DMS114 treated with DMSO at 0.1 percent for 48 hours (cell line): Measurements from ENCODE around the gene FIBCD1.

ENCODE experiments used
- DNase-seq: peaks from one replicate; lab custom pipeline; 2025; ENCODE audit not compliant: unreplicated experiment; lab: John Stamatoyannopoulos, UW

Gene FIBCD1

GRCh38 chr9:130897105-130897751 lies 41.8 kb downstream of the FIBCD1 start:
- DNase-seq, result no peak

GRCh38 chr9:130896233-130897014 lies 42.6 kb downstream of the FIBCD1 start, which contains the start of gene QRFP:
TSS of gene QRFP (minus strand) at chr9:130896812. CDS start at chr9:130893838, 2,974 bp downstream.
- no peak for DNase-seq

GRCh38 chr9:130895481-130896232 lies 43.4 kb downstream of the FIBCD1 start:
- DNase-seq, result no peak

- no peak for DNase-seq
Measured at GRCh38 chr9:130895038-130895437, 44.0 kb downstream of the FIBCD1 start.

DNA sequence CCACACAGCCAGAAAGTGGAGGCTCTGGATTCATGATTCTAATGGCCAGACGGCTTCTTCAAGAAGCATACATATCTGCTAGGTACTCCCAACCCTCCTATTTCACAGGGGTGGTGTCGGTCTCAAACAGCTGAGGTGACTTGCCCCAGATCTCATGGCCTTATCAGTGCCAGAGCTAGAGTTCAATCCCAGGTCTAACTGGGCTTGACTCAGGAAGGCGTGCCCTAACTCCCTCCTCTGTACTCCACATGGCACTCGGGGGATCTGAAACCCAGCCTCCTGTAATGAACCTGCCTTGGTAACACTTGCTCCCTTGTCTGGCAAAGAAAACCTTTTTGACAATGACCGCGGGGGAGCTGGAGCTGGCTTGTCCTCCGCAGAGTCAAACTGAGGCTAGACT lies 44.5 kb downstream of the FIBCD1 start:
- DNase-seq, result no peak

GRCh38 chr9:130893341-130894101 lies 45.5 kb downstream of the FIBCD1 start:
- DNase-seq, result no peak

- no peak for DNase-seq
Measured at GRCh38 chr9:130892477-130893304, 46.4 kb downstream of the FIBCD1 start.

DNA sequence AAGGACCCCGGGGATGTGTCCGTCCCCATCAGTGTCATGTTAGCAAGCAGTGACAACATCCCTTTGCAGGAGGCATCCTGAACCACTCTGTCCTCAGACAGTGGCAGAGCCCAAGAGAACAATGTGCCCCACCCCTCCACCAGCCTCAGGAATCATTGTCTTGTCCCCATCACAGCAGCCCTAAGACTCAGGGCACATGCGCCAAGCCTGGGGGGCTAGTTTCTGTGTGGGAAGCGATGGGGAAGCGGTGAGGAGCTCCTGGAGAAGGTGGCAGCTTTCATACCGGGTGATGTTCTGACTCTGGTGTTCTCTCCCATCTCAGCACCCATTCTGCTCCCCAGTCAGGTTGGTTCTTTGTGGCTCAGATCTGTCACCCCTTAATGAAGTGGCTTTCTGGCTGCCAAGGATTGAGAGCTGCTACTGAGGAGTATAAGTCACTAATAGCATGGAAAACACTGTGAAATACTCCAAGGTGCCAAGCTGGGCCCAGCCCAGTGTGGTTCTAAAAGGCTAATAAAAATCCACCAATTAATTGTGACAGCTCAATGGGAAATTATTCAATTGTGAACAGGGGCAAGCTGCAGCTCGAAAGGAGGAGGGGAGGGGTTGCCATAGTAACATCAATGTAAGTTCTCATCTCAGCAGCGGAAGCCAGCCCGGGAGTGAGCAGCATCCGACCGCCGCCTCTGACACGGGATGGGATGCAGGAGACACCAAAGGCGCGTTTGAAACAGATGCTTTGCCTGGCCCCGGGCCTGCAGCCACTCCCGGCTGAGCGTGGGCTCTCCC lies 47.2 kb downstream of the FIBCD1 start:
- DNase-seq, result no peak

GRCh38 chr9:130890870-130891687 lies 48.0 kb downstream of the FIBCD1 start:
- DNase-seq, result no peak

GRCh38 chr9:130890124-130890523 lies 48.9 kb downstream of the FIBCD1 start:
- DNase-seq, result no peak

DNA sequence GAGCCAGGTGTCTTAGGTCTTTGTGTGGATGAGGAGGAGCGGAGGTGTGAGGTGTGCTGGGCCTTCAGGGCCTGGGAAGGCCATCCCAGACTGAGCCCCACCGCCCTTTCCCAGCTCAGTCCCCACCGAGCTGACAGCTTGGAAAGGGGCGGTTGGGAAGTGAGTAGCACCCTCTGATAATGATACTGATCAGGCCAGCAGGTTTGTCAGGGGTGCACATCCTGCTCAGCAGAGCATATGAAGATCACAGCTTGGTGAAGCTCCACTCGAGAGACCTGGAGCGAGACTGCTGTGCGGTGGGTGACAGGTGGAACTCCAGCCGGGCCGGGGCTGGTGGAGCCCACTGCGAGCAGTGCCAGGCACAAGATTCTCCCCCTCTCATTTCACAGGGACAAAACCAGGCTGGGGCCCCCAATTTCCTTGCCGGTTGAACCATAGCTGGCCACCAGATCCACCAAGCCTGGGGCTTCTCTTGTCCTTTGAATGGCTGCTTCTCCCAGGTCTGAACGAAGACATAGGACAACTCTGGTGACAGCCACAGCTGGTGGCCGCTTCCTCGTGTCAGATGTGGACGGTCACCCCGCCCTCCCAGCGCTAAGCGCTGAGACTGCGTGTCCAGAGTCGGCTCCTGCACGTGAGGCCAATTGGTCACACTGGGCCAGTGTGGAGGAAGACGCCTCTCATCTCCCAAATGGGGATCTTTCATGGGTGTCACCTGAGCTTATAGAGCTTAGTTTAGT lies 50.7 kb downstream of the FIBCD1 start:
- no peak for DNase-seq

GRCh38 chr9:130887494-130888144 lies 51.4 kb downstream of the FIBCD1 start:
- DNase-seq, result no peak

DNA sequence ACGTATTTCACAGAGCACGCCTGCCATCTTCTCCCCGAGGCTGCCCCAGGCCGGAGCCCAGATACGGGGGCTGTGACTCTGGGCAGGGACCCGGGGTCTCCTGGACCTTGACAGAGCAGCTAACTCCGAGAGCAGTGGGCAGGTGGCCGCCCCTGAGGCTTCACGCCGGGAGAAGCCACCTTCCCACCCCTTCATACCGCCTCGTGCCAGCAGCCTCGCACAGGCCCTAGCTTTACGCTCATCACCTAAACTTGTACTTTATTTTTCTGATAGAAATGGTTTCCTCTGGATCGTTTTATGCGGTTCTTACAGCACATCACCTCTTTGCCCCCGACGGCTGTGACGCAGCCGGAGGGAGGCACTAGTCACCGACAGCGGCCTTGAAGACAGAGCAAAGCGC lies 52.1 kb downstream of the FIBCD1 start:
- no peak for DNase-seq

DNA sequence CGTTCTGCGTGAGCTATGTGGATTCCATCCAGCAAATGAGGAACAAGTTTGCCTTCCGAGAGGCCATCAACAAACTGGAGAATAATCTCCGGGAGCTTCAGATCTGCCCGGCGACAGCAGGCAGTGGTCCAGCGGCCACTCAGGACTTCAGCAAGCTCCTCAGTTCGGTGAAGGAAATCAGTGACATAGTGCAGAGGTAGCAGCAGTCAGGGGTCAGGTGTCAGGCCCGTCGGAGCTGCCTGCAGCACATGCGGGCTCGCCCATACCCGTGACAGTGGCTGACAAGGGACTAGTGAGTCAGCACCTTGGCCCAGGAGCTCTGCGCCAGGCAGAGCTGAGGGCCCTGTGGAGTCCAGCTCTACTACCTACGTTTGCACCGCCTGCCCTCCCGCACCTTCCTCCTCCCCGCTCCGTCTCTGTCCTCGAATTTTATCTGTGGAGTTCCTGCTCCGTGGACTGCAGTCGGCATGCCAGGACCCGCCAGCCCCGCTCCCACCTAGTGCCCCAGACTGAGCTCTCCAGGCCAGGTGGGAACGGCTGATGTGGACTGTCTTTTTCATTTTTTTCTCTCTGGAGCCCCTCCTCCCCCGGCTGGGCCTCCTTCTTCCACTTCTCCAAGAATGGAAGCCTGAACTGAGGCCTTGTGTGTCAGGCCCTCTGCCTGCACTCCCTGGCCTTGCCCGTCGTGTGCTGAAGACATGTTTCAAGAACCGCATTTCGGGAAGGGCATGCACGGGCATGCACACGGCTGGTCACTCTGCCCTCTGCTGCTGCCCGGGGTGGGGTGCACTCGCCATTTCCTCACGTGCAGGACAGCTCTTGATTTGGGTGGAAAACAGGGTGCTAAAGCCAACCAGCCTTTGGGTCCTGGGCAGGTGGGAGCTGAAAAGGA lies 53.3 kb downstream of the FIBCD1 start:
- DNase-seq, result no peak

- no peak for DNase-seq
Measured at GRCh38 chr9:130884542-130885483, 54.2 kb downstream of the FIBCD1 start.
